Thoracic aorta (tissue), 2 donors: Measurements from ENCODE around the gene AKAP3. TPM values are rescaled to one million over a fixed set of nuclear protein-coding genes. Genes with fewer than 3 reads are reported as not detected.
A peak's percentile ranks its signal among the peaks of the same experiment; 100 is the strongest.

Experiments
- ATAC-seq: fragments of 150-250 bp; one replicate; pipeline ENCODE4 v1.8.0; 2017; ENCODE audit warnings: low read depth; ENCODE audit not compliant: insufficient number of reproducible peaks, low FRiP score
- DNase-seq: peaks from one replicate; pipeline ENCODE4 v3.0.0-alpha.2; 2020; ENCODE audit warnings: low spot score
- H3K27ac ChIP-seq, 2 donors: fragments of 200-600 bp; sonication (generic); 1 replicate in 1 of 2; 2 replicates in 1 of 2; pipeline ENCODE4 v1.5.1; 2016; ENCODE audit warnings: mild to moderate bottlenecking in 2 of 2, moderate library complexity in 2 of 2
- H3K27me3 ChIP-seq: fragments of 200-600 bp; sonication (generic); replicated peaks from 2 replicates; pipeline ENCODE4 v1.6.0; 2016; ENCODE audit warnings: mild to moderate bottlenecking; ENCODE audit not compliant: insufficient read depth
- H3K36me3 ChIP-seq: fragments of 200-600 bp; sonication (generic); one replicate; pipeline ENCODE4 v1.5.1; 2016
- H3K4me1 ChIP-seq, 2 donors: fragments of 200-600 bp; sonication (generic); 1 replicate in 1 of 2; 2 replicates in 1 of 2; pipeline versions ENCODE4 v1.5.1 to v1.6.0; 2016; ENCODE audit warnings: low read depth in 2 of 2, mild to moderate bottlenecking in 1 of 2; ENCODE audit not compliant: control insufficient read depth in 1 of 2
- H3K4me3 ChIP-seq: fragments of 200-600 bp; sonication (generic); 2 replicates; pipeline ENCODE4 v1.5.1; 2016; ENCODE audit warnings: mild to moderate bottlenecking
- H3K9me3 ChIP-seq: fragments of 200-600 bp; sonication (generic); 2 replicates; pipeline ENCODE4 v1.5.1; 2016
- CTCF ChIP-seq: fragments of 200-600 bp; sonication (generic); IDR thresholded peaks from one replicate; pipeline ENCODE4 v1.5.1; 2019; ENCODE audit warnings: antibody characterized with exemption
- total RNA-seq, 2 donors: library from RNA; depleted of rRNA; stranded (reverse); fragments of >200 nt; gene quantifications; one replicate each; pipeline versions ENCODE4 v1.1.0 to v1.2.3, GENCODE V29; 2016

Gene AKAP3
- total RNA-seq, 2 donors from 2014 or later: 1.4 to 3.3 TPM

DNA sequence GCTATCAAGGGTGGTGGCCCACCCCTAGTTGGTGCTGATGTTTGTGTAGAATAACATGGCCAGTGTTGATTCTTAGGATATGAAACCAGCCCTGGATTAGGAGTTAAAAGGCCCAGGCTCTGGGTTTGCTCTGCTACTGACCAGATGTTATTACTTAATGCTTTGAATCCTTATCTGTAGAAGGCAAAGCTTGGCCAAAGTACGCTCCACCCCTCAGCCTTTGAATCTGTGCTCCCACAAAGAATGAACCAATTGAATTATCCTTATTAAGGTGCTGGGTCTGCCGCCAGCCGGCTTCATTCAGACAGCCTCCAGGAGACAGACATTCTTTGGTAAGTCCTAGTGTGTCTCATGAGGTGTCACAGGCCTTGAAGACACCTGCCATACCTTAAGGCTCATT, 41.8 kb downstream of the AKAP3 start:
- peaks cover 6 to 15% of the 10 kb centered on the region in 2 donors for H3K4me1 ChIP-seq
- DNase-seq (no peak), ATAC-seq (no peak)
- H3K36me3 ChIP-seq: no peaks in the 10 kb centered on the region
- no peaks in the 10 kb centered on the region for H3K27me3 ChIP-seq
- no peak overlapping the region for H3K4me3 ChIP-seq
- no peak for TF ChIP-seq CTCF
- H3K9me3 ChIP-seq: no peaks in the 10 kb centered on the region
- no peak overlapping the region for H3K27ac ChIP-seq

DNA sequence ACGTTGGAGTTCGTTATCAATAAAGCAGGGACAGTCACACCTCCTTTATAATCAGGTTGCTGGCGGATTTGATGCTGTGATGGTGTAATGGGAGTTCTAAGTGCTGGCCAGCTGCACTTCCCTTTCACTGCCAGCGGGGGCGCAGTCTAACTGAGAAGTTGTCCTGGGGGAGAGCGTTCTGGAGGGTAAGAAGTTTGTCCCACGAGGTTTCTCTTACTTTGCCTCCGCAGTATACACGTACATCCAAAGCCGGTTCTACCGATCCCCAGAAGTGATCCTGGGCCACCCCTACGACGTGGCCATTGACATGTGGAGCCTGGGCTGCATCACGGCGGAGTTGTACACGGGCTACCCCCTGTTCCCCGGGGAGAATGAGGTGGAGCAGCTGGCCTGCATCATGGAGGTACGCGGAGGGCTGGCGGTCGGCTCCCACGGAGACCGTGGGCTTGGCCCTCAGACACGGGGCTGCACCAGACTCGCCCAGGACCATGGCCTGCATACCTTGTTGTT, 44.1 kb downstream of the AKAP3 start:
- TF ChIP-seq CTCF: peak; percentile 96
- Histone ChIP-seq H3K4me3 (peak overlapping the region; percentile 85), H3K27me3 (no peaks in the 10 kb centered on the region), H3K9me3 (no peaks in the 10 kb centered on the region), H3K27ac (peak overlapping the region; percentile 53 to 65), H3K4me1 (peaks cover 6 to 15% of the 10 kb centered on the region in 2 donors), H3K36me3 (no peaks in the 10 kb centered on the region)
- peak; percentile 65 for ATAC-seq
- peak; percentile 60 for DNase-seq

DNA sequence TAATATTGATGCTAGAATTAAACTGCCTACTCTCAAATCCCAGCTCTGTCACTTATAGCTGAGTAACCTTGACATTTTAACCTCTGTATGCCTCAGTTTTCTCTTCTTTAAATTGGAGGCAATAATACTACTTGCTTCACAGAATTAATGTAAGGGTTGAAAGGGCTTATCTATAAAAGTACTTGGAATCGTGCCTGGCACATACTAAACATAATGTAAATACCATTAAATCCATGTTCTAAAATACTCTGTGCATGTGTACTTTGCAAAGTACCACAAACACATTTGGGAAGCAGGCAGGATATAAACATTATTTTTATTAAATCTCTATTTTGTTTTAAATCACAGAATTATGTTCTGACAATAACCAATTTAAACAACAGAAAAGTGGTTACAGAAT, 44.9 kb downstream of the AKAP3 start:
- ATAC-seq (no peak), DNase-seq (no peak)
- no peaks in the 10 kb centered on the region for H3K9me3 ChIP-seq
- H3K27me3 ChIP-seq: no peaks in the 10 kb centered on the region
- no peak for TF ChIP-seq CTCF
- H3K4me3 ChIP-seq: no peak overlapping the region
- no peak overlapping the region for H3K27ac ChIP-seq
- peaks cover 6 to 15% of the 10 kb centered on the region in 2 donors for H3K4me1 ChIP-seq
- no peaks in the 10 kb centered on the region for H3K36me3 ChIP-seq

- no peak for DNase-seq
- ATAC-seq: no peak
- H3K27me3 ChIP-seq: no peaks in the 10 kb centered on the region
- H3K27ac ChIP-seq: no peak overlapping the region
- H3K4me3 ChIP-seq: no peak overlapping the region
- no peaks in the 10 kb centered on the region for H3K9me3 ChIP-seq
- no peak for TF ChIP-seq CTCF
- H3K4me1 ChIP-seq: peaks cover 6 to 15% of the 10 kb centered on the region in 2 donors
- no peaks in the 10 kb centered on the region for H3K36me3 ChIP-seq
These were observed 45.4 kb downstream of the AKAP3 start for GRCh38 chr12:4603421-4603820.

DNA sequence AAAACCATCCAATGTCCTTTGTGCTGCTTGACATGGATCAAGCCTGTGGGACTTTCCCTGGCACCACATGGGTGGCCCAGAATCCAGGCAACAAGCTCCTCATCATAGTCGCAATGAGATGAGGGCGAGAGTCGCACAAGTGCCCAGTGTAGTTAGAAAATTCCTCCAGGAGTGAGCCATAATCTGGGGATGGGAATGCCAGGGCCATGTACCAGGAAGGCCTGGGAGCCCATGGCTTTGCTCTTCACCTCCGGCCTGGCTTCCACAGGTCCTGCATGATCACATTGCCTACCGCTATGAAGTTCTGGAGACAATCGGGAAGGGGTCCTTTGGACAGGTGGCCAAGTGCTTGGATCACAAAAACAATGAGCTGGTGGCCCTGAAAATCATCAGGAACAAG, 53.0 kb downstream of the AKAP3 start:
- H3K4me3 ChIP-seq: no peak overlapping the region
- ATAC-seq (no peak), DNase-seq (no peak)
- no peak overlapping the region for H3K27ac ChIP-seq
- H3K36me3 ChIP-seq: no peaks in the 10 kb centered on the region
- no peak for TF ChIP-seq CTCF
- H3K9me3 ChIP-seq: no peaks in the 10 kb centered on the region
- no peaks in the 10 kb centered on the region for H3K4me1 ChIP-seq
- H3K27me3 ChIP-seq: no peaks in the 10 kb centered on the region
